Measurements from ENCODE around the gene C1QTNF1. TPM values are rescaled to one million over a fixed set of nuclear protein-coding genes. Genes with fewer than 3 reads are reported as not detected.

Gene C1QTNF1
- total and polyA plus RNA-seq, 7 donors: 10.5 to 22.8 (median 16.9) TPM

- Histone ChIP-seq H3K4me3 (peak overlapping the region; percentile 77), H3K4me1 (peaks cover 31% of the 10 kb centered on the region), H3K27ac (peak overlapping the region; percentile 95), H3K36me3 (ENCODE audit: insufficient read depth in 1 of 2, low read depth in 1 of 2) (peaks cover 3 to 30% of the 10 kb centered on the region in 2 donors), H3K27me3 (ENCODE audit: insufficient read depth in 3 of 3, low read length in 2 of 3) (no peaks in the 10 kb centered on the region), H3K9me3 (no peaks in the 10 kb centered on the region)
- DNase-seq (no peak), ATAC-seq (peak; percentile 9 to 29 (median 12))
- intact Hi-C loops (cut with DNase I): no loop called here
- WGBS, 3 donors: 3 to 11% (median 4%) methylated on average over 6 of the region's 6 CpGs
- no peak for TF ChIP-seq CTCF (IDR thresholded peaks at IDR 0.05)
Observed at GRCh38 chr17:79075446-79075750, 51.4 kb downstream of the C1QTNF1 start.

- Histone ChIP-seq H3K4me1 (peaks cover 31% of the 10 kb centered on the region), H3K9me3 (no peaks in the 10 kb centered on the region), H3K27me3 (ENCODE audit: insufficient read depth in 3 of 3, low read length in 2 of 3) (no peaks in the 10 kb centered on the region), H3K27ac (peak overlapping the region; percentile 95), H3K36me3 (ENCODE audit: insufficient read depth in 1 of 2, low read depth in 1 of 2) (peaks cover 3 to 36% of the 10 kb centered on the region in 2 donors), H3K4me3 (peak overlapping the region; percentile 77)
- 39 to 58% (median 43%) methylated on average over 9 of the region's 9 CpGs for WGBS, 3 donors
- TF ChIP-seq CTCF (IDR thresholded peaks at IDR 0.05): no peak
- ATAC-seq: peak; percentile 23 to 53 (median 42)
- intact Hi-C loops (cut with DNase I): no loop called here
- peak in 1 of 2 donors; percentile 57 for DNase-seq
Observed at GRCh38 chr17:79075861-79076406, 52.0 kb downstream of the C1QTNF1 start.

GRCh38 chr17:79077587-79077986 is 53.6 kb downstream of the C1QTNF1 start:
- Histone ChIP-seq H3K9me3 (no peaks in the 10 kb centered on the region), H3K27ac (peak overlapping the region; percentile 95), H3K36me3 (ENCODE audit: insufficient read depth in 1 of 2, low read depth in 1 of 2) (peaks cover 3 to 51% of the 10 kb centered on the region in 2 donors), H3K27me3 (ENCODE audit: insufficient read depth in 3 of 3, low read length in 2 of 3) (no peaks in the 10 kb centered on the region), H3K4me1 (peaks cover 37% of the 10 kb centered on the region), H3K4me3 (no peak overlapping the region)
- no peak for ATAC-seq
- DNase-seq: peak in 1 of 2 donors; percentile 29
- WGBS, 3 donors: 77 to 88% (median 78%) methylated on average over 12 of the region's 12 CpGs
- intact Hi-C loops (cut with DNase I): no loop called here
- TF ChIP-seq CTCF (IDR thresholded peaks at IDR 0.05): no peak

GRCh38 chr17:79078476-79079190 is 54.7 kb downstream of the C1QTNF1 start:
- no peaks in the 10 kb centered on the region for H3K9me3 ChIP-seq
- no peak overlapping the region for H3K4me3 ChIP-seq
- H3K27me3 ChIP-seq (ENCODE audit: insufficient read depth in 3 of 3, low read length in 2 of 3): no peaks in the 10 kb centered on the region
- DNase-seq (peak in 1 of 2 donors; percentile 23), ATAC-seq (no peak)
- intact Hi-C loops (cut with DNase I): no loop called here
- peak overlapping the region; percentile 3 for H3K27ac ChIP-seq
- WGBS, 3 donors: 87 to 90% (median 89%) methylated on average over 21 of the region's 21 CpGs
- peaks cover 37% of the 10 kb centered on the region for H3K4me1 ChIP-seq
- H3K36me3 ChIP-seq (ENCODE audit: insufficient read depth in 1 of 2, low read depth in 1 of 2): peaks cover 9 to 61% of the 10 kb centered on the region in 2 donors
- no peak for TF ChIP-seq CTCF (IDR thresholded peaks at IDR 0.05)

All from psoas muscle (tissue), 8 donors.